ENCODE measurements around the gene DLG5. TPM values are rescaled to one million over a fixed set of nuclear protein-coding genes. Genes with fewer than 3 reads are reported as not detected.
"Not testable (repeated sequence)": the region's sequence is repeated elsewhere in the genome, so short reads cannot be mapped to it uniquely, and the experiment has no call there.

DLG5 gene
- total RNA-seq, 1 donor from 2014 or later, result 60.5 TPM

- Mint-ChIP-seq H3K9me3 (ENCODE audit: low read depth) (no peaks in the 10 kb centered on the region), H3K4me1 (ENCODE audit: low read depth) (peaks cover 3% of the 10 kb centered on the region), H3K27ac (ENCODE audit: unreplicated experiment) (no peak overlapping the region), H3K27me3 (ENCODE audit: low read depth) (no peaks in the 10 kb centered on the region), H3K4me3 (ENCODE audit: unreplicated experiment) (no peak overlapping the region), H3K36me3 (ENCODE audit: low read depth) (peaks cover 4% of the 10 kb centered on the region)
- DNase-seq (ENCODE audit: low spot score), result no peak
- TF ChIP-seq CTCF (IDR thresholded peaks at IDR 0.05), result no peak
Measured at GRCh38 chr10:77763453-77764430, 162.8 kb downstream of the DLG5 start.

GRCh38 chr10:77758406-77758805, 168.1 kb downstream of the DLG5 start:
- not testable (repeated sequence) for H3K4me3 Mint-ChIP-seq (ENCODE audit: unreplicated experiment); H3K9me3 Mint-ChIP-seq (ENCODE audit: low read depth); H3K36me3 Mint-ChIP-seq (ENCODE audit: low read depth); H3K27me3 Mint-ChIP-seq (ENCODE audit: low read depth); DNase-seq (ENCODE audit: low spot score)
- peaks cover 21% of the 10 kb centered on the region for H3K4me1 Mint-ChIP-seq (ENCODE audit: low read depth)
- H3K27ac Mint-ChIP-seq (ENCODE audit: unreplicated experiment), result peak overlapping the region; percentile 29

GRCh38 chr10:77756319-77757232, 170.0 kb downstream of the DLG5 start:
- H3K36me3 Mint-ChIP-seq (ENCODE audit: low read depth), result no peaks in the 10 kb centered on the region
- H3K27me3 Mint-ChIP-seq (ENCODE audit: low read depth), result no peaks in the 10 kb centered on the region
- peaks cover 21% of the 10 kb centered on the region for H3K4me1 Mint-ChIP-seq (ENCODE audit: low read depth)
- DNase-seq (ENCODE audit: low spot score), result no peak
- peak; percentile 95 for TF ChIP-seq CTCF (IDR thresholded peaks at IDR 0.05)
- peak overlapping the region; percentile 62 for H3K4me3 Mint-ChIP-seq (ENCODE audit: unreplicated experiment)
- no peaks in the 10 kb centered on the region for H3K9me3 Mint-ChIP-seq (ENCODE audit: low read depth)
- peak overlapping the region; percentile 74 for H3K27ac Mint-ChIP-seq (ENCODE audit: unreplicated experiment)

GRCh38 chr10:77746047-77746707, 180.4 kb downstream of the DLG5 start:
- no peak overlapping the region for H3K4me3 Mint-ChIP-seq (ENCODE audit: unreplicated experiment)
- peak overlapping the region; percentile 4 for H3K27ac Mint-ChIP-seq (ENCODE audit: unreplicated experiment)
- DNase-seq (ENCODE audit: low spot score), result no peak
- H3K36me3 Mint-ChIP-seq (ENCODE audit: low read depth), result peaks cover 13% of the 10 kb centered on the region
- H3K4me1 Mint-ChIP-seq (ENCODE audit: low read depth), result peaks cover 14% of the 10 kb centered on the region
- peaks cover 11% of the 10 kb centered on the region for H3K9me3 Mint-ChIP-seq (ENCODE audit: low read depth)
- H3K27me3 Mint-ChIP-seq (ENCODE audit: low read depth), result no peaks in the 10 kb centered on the region
- no peak for TF ChIP-seq CTCF (IDR thresholded peaks at IDR 0.05)

- no peak for DNase-seq (ENCODE audit: low spot score)
- no peak overlapping the region for H3K27ac Mint-ChIP-seq (ENCODE audit: unreplicated experiment)
- peaks cover 8% of the 10 kb centered on the region for H3K36me3 Mint-ChIP-seq (ENCODE audit: low read depth)
- peaks cover 15% of the 10 kb centered on the region for H3K4me1 Mint-ChIP-seq (ENCODE audit: low read depth)
- H3K4me3 Mint-ChIP-seq (ENCODE audit: unreplicated experiment), result no peak overlapping the region
- TF ChIP-seq CTCF (IDR thresholded peaks at IDR 0.05), result no peak
- H3K27me3 Mint-ChIP-seq (ENCODE audit: low read depth), result no peaks in the 10 kb centered on the region
- peaks cover 19% of the 10 kb centered on the region for H3K9me3 Mint-ChIP-seq (ENCODE audit: low read depth)
Measured at GRCh38 chr10:77744245-77744644, 182.3 kb downstream of the DLG5 start.
